B cell (primary cell): Measurements from ENCODE around the gene SNCAIP. TPM values are rescaled to one million over a fixed set of nuclear protein-coding genes. Genes with fewer than 3 reads are reported as not detected.

ENCODE experiments used
- ATAC-seq: fragments of 200-7000 bp; cut with Tn5 transposase; one replicate; pipeline ENCODE4 v1.10.0; 2021; ENCODE audit warnings: low read depth, mild to moderate bottlenecking, moderate number of reproducible peaks, moderate library complexity
- CTCF ChIA-PET: fragments of 350-600 bp; sonication (Branson Sonifier 250); formaldehyde crosslinking; loops from one replicate; lab custom pipeline; 2021; ENCODE audit warnings: antibody characterized with exemption, inconsistent platforms; lab: Charles Lee
- POLR2A ChIA-PET: fragments of 350-600 bp; sonication (Branson Sonifier 250); formaldehyde crosslinking; loops from one replicate; lab custom pipeline; 2021; ENCODE audit warnings: antibody characterized with exemption; lab: Charles Lee
- DNase-seq: peaks from one replicate; pipeline ENCODE4 v3.0.0; 2013
- H2AFZ ChIP-seq: 2 replicates; pipeline ENCODE4 v1.6.1; 2012; ENCODE audit warnings: mild to moderate bottlenecking, low read depth, low read length; ENCODE audit not compliant: insufficient read depth, poor library complexity, severe bottlenecking
- H3K27ac ChIP-seq, 2 donors: 1 replicate in 1 of 2; 2 replicates in 1 of 2; pipeline ENCODE4 v1.5.1; 2012 to 2013; ENCODE audit warnings: low read length in 2 of 2, mild to moderate bottlenecking in 2 of 2, moderate library complexity in 1 of 2
- H3K27me3 ChIP-seq, 4 experiments: fragments of 200-600 bp in 1 of 4; sonication (generic) in 1 of 4; replicated peaks in 1 of 4; 1 replicate in 2 of 4; 2 replicates in 2 of 4; pipeline versions ENCODE4 v1.6.1 to v1.7.0; 2013 to 2016; ENCODE audit warnings: low read length in 3 of 4, mild to moderate bottlenecking in 2 of 4, mixed read lengths in 1 of 4, moderate library complexity in 1 of 4; ENCODE audit not compliant: insufficient read depth in 4 of 4, control insufficient read depth in 3 of 4; ENCODE audit errors: control extremely low read depth in 1 of 4
- H3K36me3 ChIP-seq, 2 experiments: replicated peaks in 1 of 2; 1 replicate in 1 of 2; 2 replicates in 1 of 2; pipeline versions ENCODE4 v1.6.1 to v1.7.1; 2013; ENCODE audit warnings: low read length in 1 of 2; ENCODE audit not compliant: insufficient read depth in 2 of 2, control insufficient read depth in 1 of 2; ENCODE audit errors: control extremely low read depth in 1 of 2, extremely low read depth in 1 of 2
- H3K4me1 ChIP-seq, 2 donors: fragments of 200-600 bp in 1 of 2; sonication (generic) in 1 of 2; 1 replicate in 1 of 2; 2 replicates in 1 of 2; pipeline versions ENCODE4 v1.5.1 to v1.6.1; 2013 to 2017; ENCODE audit warnings: low read length in 2 of 2; ENCODE audit not compliant: control insufficient read depth in 2 of 2, insufficient read depth in 2 of 2
- H3K4me2 ChIP-seq: replicated peaks from 2 replicates; pipeline ENCODE3; 2012; ENCODE audit warnings: mild to moderate bottlenecking, low read depth, low read length; ENCODE audit not compliant: poor library complexity, severe bottlenecking
- H3K4me3 ChIP-seq, 5 experiments: fragments of 200-600 bp in 1 of 5; sonication (generic) in 1 of 5; 1 replicate in 3 of 5; 2 replicates in 2 of 5; pipeline versions ENCODE4 v1.5.1 to v1.7.0; 2011 to 2016; ENCODE audit warnings: low read length in 4 of 5, mild to moderate bottlenecking in 4 of 5, low read depth in 2 of 5, control low read depth in 1 of 5, moderate library complexity in 1 of 5; ENCODE audit not compliant: insufficient read depth in 1 of 5; ENCODE audit errors: control extremely low read depth in 1 of 5, extremely low read depth in 1 of 5
- H3K79me2 ChIP-seq: fragments of 200-600 bp; sonication (generic); one replicate; pipeline ENCODE4 v1.6.0; 2016; ENCODE audit warnings: low read length; ENCODE audit not compliant: control insufficient read depth, insufficient read depth
- H3K9ac ChIP-seq: fragments of 200-600 bp; sonication (generic); 2 replicates; pipeline ENCODE4 v1.6.1; 2017; ENCODE audit warnings: mild to moderate bottlenecking, low read length, moderate library complexity
- H3K9me3 ChIP-seq, 3 donors: one replicate each; pipeline versions ENCODE4 v1.6.1 to v1.7.1; 2013; ENCODE audit warnings: low read length in 2 of 3; ENCODE audit not compliant: control insufficient read depth in 2 of 3, insufficient read depth in 1 of 3; ENCODE audit errors: control extremely low read depth in 1 of 3
- H4K20me1 ChIP-seq: 2 replicates; pipeline ENCODE4 v1.6.0; 2012; ENCODE audit warnings: mild to moderate bottlenecking, low read length; ENCODE audit not compliant: insufficient read depth, control insufficient read depth, poor library complexity, severe bottlenecking
- H3K27ac Mint-ChIP-seq: one replicate; pipeline ENCODE4 v1.8.0; 2021; ENCODE audit warnings: mixed read lengths
- H3K27me3 Mint-ChIP-seq: one replicate; pipeline ENCODE4 v1.8.0; 2021; ENCODE audit warnings: mixed read lengths
- H3K4me1 Mint-ChIP-seq: one replicate; pipeline ENCODE4 v1.8.0; 2021; ENCODE audit warnings: mixed read lengths
- H3K4me3 Mint-ChIP-seq: one replicate; pipeline ENCODE4 v1.8.0; 2021; ENCODE audit warnings: mixed read lengths
- H3K9me3 Mint-ChIP-seq: one replicate; pipeline ENCODE4 v1.8.0; 2022; ENCODE audit warnings: mixed read lengths; ENCODE audit not compliant: insufficient read depth
- EZH2 ChIP-seq: IDR thresholded peaks from 2 replicates; pipeline ENCODE4 v1.6.1; 2012; ENCODE audit warnings: borderline replicate concordance, low read depth, mild to moderate bottlenecking, moderate library complexity, low read length; ENCODE audit not compliant: insufficient read depth, poor library complexity, severe bottlenecking
- WGBS: methylation state at CpG from one replicate; pipeline ENCODE4 v1.1.5; 2013; ENCODE audit warnings: missing lambda C conversion rate; ENCODE audit not compliant: insufficient coverage; 5-methylcytosine and 5-hydroxymethylcytosine counted together
- intact Hi-C: fragments of 100-400 bp; cut with micrococcal nuclease; formaldehyde crosslinking; loops from one replicate; pipeline ENCODE4 v1.10.0; 2022
- polyA plus RNA-seq: library from polyadenylated mRNA; depleted of rRNA; stranded (reverse); fragments of >200 nt; gene quantifications from 2 replicates; pipeline ENCODE4 v1.2.3, GENCODE V29; 2012
- total RNA-seq, 2 donors: library from RNA; stranded (reverse); fragments of 120-200 nt in 1 of 2; gene quantifications; 1 replicate in 1 of 2; 2 replicates in 1 of 2; pipeline versions ENCODE4 v1.2.3 to v1.2.4, GENCODE V29; 2013 to 2022
- TF ChIP-seq, protein P1 (sequence below): fragments of 200-600 bp; IDR thresholded peaks from one replicate; pipeline ENCODE4 v1.8.0; 2022; ENCODE audit warnings: antibody characterized with exemption, mild to moderate bottlenecking

SNCAIP gene
- total and polyA plus RNA-seq, 2 donors (not counting 1 experiment from before 2014, with no cell fraction given), result not detected

DNA sequence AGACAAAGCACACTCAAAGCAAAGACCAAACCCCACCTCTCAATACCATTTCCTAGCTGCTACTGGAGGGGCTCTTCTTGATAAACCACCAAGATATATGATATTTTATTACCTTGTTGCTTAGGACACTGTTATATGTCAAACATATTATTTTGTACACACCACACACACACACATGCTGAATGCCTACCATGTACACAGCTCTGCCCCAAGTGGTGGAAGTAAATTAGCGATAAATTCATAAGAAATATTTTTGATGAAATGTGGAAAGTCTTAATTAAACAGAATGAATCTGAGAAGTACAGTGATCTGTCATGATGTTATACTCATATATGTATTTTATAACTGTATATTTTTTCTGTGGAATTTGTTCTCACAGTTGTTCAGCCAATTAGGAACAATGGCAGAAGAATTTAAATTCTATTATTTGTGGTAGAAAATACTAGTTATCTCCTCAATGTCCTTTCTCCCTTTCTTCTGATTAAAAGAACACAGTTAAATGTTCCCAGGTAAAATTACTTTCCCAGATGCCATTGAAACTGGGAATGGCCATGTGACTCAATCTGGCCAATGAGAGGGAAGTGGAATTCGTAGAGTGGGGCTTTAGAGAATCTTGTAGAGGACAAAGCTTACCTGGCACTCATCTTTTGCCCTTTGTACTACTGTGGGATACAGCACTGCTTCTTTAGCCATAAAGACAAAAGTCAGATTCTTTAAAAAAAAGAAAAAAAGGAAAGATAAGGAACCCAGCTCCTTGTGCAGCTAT lies 156.5 kb downstream of the SNCAIP start:
- H3K4me2 ChIP-seq, result no peak overlapping the region
- H3K4me3 Mint-ChIP-seq, result no peak overlapping the region
- H4K20me1 ChIP-seq, result no peaks in the 10 kb centered on the region
- no peak overlapping the region for H3K27ac Mint-ChIP-seq
- CTCF ChIA-PET, result no interaction called here
- no peaks in the 10 kb centered on the region for H3K9me3 Mint-ChIP-seq
- TF ChIP-seq, protein P1, sequence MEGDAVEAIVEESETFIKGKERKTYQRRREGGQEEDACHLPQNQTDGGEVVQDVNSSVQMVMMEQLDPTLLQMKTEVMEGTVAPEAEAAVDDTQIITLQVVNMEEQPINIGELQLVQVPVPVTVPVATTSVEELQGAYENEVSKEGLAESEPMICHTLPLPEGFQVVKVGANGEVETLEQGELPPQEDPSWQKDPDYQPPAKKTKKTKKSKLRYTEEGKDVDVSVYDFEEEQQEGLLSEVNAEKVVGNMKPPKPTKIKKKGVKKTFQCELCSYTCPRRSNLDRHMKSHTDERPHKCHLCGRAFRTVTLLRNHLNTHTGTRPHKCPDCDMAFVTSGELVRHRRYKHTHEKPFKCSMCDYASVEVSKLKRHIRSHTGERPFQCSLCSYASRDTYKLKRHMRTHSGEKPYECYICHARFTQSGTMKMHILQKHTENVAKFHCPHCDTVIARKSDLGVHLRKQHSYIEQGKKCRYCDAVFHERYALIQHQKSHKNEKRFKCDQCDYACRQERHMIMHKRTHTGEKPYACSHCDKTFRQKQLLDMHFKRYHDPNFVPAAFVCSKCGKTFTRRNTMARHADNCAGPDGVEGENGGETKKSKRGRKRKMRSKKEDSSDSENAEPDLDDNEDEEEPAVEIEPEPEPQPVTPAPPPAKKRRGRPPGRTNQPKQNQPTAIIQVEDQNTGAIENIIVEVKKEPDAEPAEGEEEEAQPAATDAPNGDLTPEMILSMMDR, result no peak
- no peak for TF ChIP-seq EZH2
- H3K4me1 ChIP-seq, result no peaks in the 10 kb centered on the region
- ATAC-seq, result no peak
- H3K27ac ChIP-seq, result no peak overlapping the region
- H3K4me3 ChIP-seq, result no peak overlapping the region
- H2AFZ ChIP-seq, result no peak overlapping the region
- no peak for DNase-seq
- no peaks in the 10 kb centered on the region for H3K9me3 ChIP-seq
- no peaks in the 10 kb centered on the region for H3K36me3 ChIP-seq
- peaks cover 0 to 3% (median 1%) of the 10 kb centered on the region in 4 experiments for H3K27me3 ChIP-seq
- POLR2A ChIA-PET, result no interaction called here
- no peaks in the 10 kb centered on the region for H3K4me1 Mint-ChIP-seq
- WGBS, result no CpG with 5 or more reads among the region's 2 CpGs
- no peak overlapping the region for H3K9ac ChIP-seq
- no peaks in the 10 kb centered on the region for H3K79me2 ChIP-seq
- peaks cover 28% of the 10 kb centered on the region for H3K27me3 Mint-ChIP-seq
- intact Hi-C loops, result no loop called here

DNA sequence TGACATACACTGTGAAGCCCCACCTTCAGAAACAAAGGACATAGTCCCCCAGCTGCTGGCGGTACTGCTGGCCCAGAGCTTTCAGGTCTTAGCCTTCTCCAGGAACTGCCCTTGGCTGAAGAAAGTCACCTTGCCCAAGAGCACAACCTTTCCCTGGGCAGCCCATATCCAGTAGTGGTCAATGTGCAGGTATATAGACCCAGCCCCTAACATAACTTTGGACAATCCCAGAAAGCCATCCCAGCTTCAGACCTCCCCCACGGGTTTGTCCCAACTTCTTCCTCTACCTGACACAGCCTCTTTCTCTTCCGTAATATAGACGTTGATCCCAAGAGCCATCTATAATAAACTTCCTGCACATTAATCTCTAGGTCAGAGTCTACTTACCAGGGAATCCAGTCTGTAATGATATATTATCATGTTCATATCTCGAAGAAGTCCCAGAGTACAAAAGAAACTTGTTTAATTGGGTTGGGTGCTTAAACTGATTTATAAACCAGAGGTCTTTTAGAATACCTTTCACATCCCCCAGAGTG lies 157.4 kb downstream of the SNCAIP start:
- ChIA-PET CTCF (no interaction called here), POLR2A (no interaction called here)
- Histone ChIP-seq H3K27me3 (peaks cover 0 to 3% (median 1%) of the 10 kb centered on the region in 4 experiments), H3K9ac (no peak overlapping the region), H3K4me1 (no peaks in the 10 kb centered on the region), H4K20me1 (no peaks in the 10 kb centered on the region), H3K79me2 (no peaks in the 10 kb centered on the region), H3K27ac (no peak overlapping the region), H3K36me3 (no peaks in the 10 kb centered on the region), H3K4me2 (no peak overlapping the region), H3K9me3 (no peaks in the 10 kb centered on the region), H3K4me3 (no peak overlapping the region), H2AFZ (no peak overlapping the region)
- Mint-ChIP-seq H3K27me3 (peaks cover 28% of the 10 kb centered on the region), H3K4me3 (no peak overlapping the region), H3K9me3 (no peaks in the 10 kb centered on the region), H3K4me1 (no peaks in the 10 kb centered on the region), H3K27ac (no peak overlapping the region)
- intact Hi-C loops, result no loop called here
- 100% methylated on average over 1 of the region's 5 CpGs for WGBS
- TF ChIP-seq, protein P1, result no peak
- no peak for TF ChIP-seq EZH2
- ATAC-seq (no peak), DNase-seq (no peak)
